GM10248 (cell line): ENCODE data around the gene RBM20.

Source experiments
- CTCF ChIA-PET: fragments of 300-600 bp; sonication (Branson Sonifier 250); formaldehyde crosslinking; extraction: SDS; loops from one replicate; lab custom pipeline; 2021; ENCODE audit warnings: antibody characterized with exemption; lab: Yijun Ruan, JAX
- POLR2A ChIA-PET: fragments of 350-650 bp; sonication (Branson Sonifier 250); formaldehyde crosslinking; extraction: SDS; loops from one replicate; lab custom pipeline; 2020; ENCODE audit warnings: antibody characterized with exemption; lab: Yijun Ruan, JAX
- DNase-seq: peaks from one replicate; pipeline ENCODE4 v3.0.0; 2012; ENCODE audit errors: extremely low spot score
- CTCF ChIP-seq: IDR thresholded peaks from 2 replicates; pipeline ENCODE4 v1.5.1; 2012; ENCODE audit warnings: mild to moderate bottlenecking, low read depth; ENCODE audit errors: extremely low read depth, missing control alignments, control extremely low read depth

Gene RBM20

DNA sequence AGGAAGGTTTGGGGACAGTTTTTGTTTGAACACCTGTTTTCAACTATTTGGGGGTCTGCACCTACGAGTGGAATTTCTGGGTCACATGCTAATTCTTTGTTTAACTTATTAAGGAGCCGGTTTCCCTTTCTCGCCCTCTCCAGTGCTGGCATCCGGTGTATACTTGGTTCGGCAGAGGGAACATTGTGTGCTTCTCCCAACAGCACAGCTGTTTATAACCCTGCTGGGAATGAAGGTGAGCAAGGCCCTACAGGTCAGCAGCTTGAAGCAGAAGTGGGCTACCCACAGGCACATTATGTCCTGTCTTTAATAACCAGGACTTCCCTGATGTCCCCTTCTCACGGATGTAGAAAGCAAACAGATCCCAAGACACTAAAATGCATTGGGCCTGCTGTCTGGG lies 140.1 kb downstream of the RBM20 start:
- no peak for DNase-seq
- ChIA-PET CTCF (interaction anchor here (1.4 to 2.1 kb wide), 2 partner anchors 9 to 10 kb away, joined by 4 to 5 read pairs; no protein-coding TSS in a partner anchor), POLR2A (no interaction called here)
- no peak for TF ChIP-seq CTCF

- ChIA-PET POLR2A (no interaction called here), CTCF (interaction anchor here (2.9 to 3.3 kb wide), 2 partner anchors 9 to 17 kb away, joined by 16 to 21 read pairs; no protein-coding TSS in a partner anchor)
- TF ChIP-seq CTCF, result no peak
- no peak for DNase-seq
Observed at GRCh38 chr10:110786172-110786571, 142.0 kb downstream of the RBM20 start.

DNA sequence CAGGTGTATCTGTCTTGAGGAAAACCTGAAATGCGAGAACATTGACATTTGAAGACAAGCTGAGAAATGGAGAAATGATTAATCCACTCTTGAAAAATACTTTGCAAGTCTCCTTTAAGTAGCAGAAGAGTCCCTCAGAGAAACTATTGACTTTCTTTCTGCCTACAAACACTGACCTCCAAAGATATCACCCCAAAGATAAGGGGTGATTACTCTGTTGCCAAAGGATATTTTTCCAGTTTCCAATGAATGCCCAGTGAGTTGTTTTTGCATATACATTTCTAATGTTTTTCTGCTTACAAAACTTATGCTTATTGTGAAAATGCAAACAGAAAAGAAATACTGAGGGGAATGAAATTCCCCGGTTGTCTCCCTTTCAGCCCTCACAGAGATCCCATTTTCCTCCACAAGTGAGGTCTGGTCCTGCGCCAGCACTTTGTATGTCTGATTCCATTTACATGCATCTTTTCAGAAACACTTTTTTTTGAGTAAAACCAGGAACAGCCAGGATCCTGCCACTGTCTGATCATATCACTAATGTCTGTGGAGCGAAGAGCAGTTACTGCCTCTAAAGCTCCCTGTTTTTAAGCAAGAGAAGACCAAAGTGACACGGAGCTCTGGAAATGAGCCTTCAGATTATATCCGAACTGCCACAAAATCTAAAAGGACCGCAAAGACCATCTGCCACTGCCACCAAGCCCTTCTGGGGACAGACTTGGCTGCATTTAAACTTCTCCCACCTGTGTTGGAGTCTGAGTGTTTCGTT lies 144.7 kb downstream of the RBM20 start:
- no peak for DNase-seq
- CTCF ChIA-PET, result interaction anchor here (1.0 to 1.4 kb wide), 2 partner anchors 14 to 48 kb away, joined by 3 to 5 read pairs; no protein-coding TSS in a partner anchor
- POLR2A ChIA-PET, result interaction anchor here (1.1 kb wide), 1 partner anchor 15 kb away, joined by 4 read pairs; no protein-coding TSS in a partner anchor
- TF ChIP-seq CTCF, result no peak

DNA sequence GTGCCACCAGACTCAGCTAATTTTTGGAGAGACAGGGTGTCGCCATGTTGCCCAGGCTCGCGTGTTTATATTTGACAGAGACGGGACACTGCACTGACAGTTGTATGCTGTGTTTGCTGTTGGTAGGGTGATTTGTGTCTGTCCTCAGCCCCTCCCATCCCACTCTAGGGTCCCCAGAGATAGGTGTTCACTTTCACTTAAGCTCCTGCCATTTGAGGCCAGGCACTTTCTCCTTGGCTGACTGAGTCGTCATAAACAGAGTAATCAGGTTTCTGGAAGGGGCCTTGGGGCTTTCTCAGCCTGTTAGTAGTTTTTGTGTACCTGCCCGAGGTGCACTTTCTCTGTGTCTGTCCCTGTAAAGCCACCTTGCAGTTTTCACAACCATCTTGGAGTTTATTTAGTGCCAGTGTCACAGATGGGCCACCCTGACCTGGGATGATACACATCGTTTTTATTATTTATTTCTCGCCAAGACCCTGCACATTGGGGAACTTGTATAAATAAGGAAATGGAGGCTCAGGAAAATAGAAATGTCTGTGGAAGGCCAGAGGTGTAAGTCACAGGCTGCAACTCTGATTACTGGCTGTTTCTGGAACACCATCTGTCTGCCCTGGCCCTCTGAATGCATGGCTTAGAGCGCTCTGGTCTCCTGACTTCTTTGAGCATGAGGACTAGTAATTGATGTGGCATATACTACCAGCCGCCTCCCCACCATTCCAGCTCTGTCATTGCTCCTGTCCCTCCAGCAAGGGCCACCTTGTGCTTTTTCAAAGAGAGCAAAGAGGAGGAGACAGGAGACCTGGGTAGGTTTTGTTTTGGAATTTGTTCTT lies 145.7 kb downstream of the RBM20 start:
- TF ChIP-seq CTCF, result no peak
- no peak for DNase-seq
- POLR2A ChIA-PET, result interaction anchor here (1.1 kb wide), 1 partner anchor 14 kb away, joined by 4 read pairs; no protein-coding TSS in a partner anchor
- CTCF ChIA-PET, result interaction anchor here (1.4 to 2.1 kb wide), 2 partner anchors 10 to 13 kb away, joined by 5 to 8 read pairs; no protein-coding TSS in a partner anchor

- ChIA-PET CTCF (interaction anchor here (1.5 to 2.1 kb wide), 2 partner anchors 9 to 12 kb away, joined by 8 to 9 read pairs; no protein-coding TSS in a partner anchor), POLR2A (no interaction called here)
- no peak for DNase-seq
- no peak for TF ChIP-seq CTCF
Observed at GRCh38 chr10:110790913-110791506, 146.9 kb downstream of the RBM20 start.

GRCh38 chr10:110791541-110792073 lies 147.5 kb downstream of the RBM20 start:
- ChIA-PET POLR2A (no interaction called here), CTCF (interaction anchor here (1.5 to 2.1 kb wide), 2 partner anchors 8 to 11 kb away, joined by 8 to 9 read pairs; no protein-coding TSS in a partner anchor)
- no peak for DNase-seq
- no peak for TF ChIP-seq CTCF
